Urinary bladder (tissue), 4 donors: ENCODE measurements around the gene TMEM63A. TPM values are rescaled to one million over a fixed set of nuclear protein-coding genes. Genes with fewer than 3 reads are reported as not detected.
"Not testable (repeated sequence)": the region's sequence is repeated elsewhere in the genome, so short reads cannot be mapped to it uniquely, and the experiment has no call there.

Experiments used
- DNase-seq: peaks from one replicate; pipeline ENCODE4 v3.0.0-alpha.2; 2015; ENCODE audit errors: extremely low spot score
- H3K27ac ChIP-seq: one replicate; pipeline ENCODE4 v1.5.1; 2013; ENCODE audit warnings: low read depth, mild to moderate bottlenecking, moderate library complexity
- H3K36me3 ChIP-seq: one replicate; pipeline ENCODE4 v1.6.1; 2013; ENCODE audit warnings: mild to moderate bottlenecking, moderate library complexity; ENCODE audit not compliant: insufficient read depth
- H3K4me1 ChIP-seq: one replicate; pipeline ENCODE4 v1.6.1; 2013; ENCODE audit warnings: mild to moderate bottlenecking, moderate library complexity; ENCODE audit not compliant: insufficient read depth
- H3K4me3 ChIP-seq: one replicate; pipeline ENCODE4 v1.5.1; 2013; ENCODE audit warnings: low read depth, low read length
- WGBS: extraction: QIAGEN DNeasy Blood & Tissue Kit; methylation state at CpG from one replicate; pipeline ENCODE4 v1.1.7; 2013; 5-methylcytosine and 5-hydroxymethylcytosine counted together
- polyA plus RNA-seq: library from polyadenylated mRNA; stranded (reverse); fragments of 200-250 nt; gene quantifications from one replicate; pipeline ENCODE4 v1.2.3, GENCODE V29; 2013
- total RNA-seq: library from RNA; depleted of rRNA; stranded (reverse); fragments of >200 nt; gene quantifications from one replicate; pipeline ENCODE4 v1.2.3, GENCODE V29; 2014
- donor health status: healthy with polysubstance abuse.
- donor health status: healthy.

The TMEM63A gene
- total and polyA plus RNA-seq, 2 donors = 28.1 to 53.7 TPM

DNA sequence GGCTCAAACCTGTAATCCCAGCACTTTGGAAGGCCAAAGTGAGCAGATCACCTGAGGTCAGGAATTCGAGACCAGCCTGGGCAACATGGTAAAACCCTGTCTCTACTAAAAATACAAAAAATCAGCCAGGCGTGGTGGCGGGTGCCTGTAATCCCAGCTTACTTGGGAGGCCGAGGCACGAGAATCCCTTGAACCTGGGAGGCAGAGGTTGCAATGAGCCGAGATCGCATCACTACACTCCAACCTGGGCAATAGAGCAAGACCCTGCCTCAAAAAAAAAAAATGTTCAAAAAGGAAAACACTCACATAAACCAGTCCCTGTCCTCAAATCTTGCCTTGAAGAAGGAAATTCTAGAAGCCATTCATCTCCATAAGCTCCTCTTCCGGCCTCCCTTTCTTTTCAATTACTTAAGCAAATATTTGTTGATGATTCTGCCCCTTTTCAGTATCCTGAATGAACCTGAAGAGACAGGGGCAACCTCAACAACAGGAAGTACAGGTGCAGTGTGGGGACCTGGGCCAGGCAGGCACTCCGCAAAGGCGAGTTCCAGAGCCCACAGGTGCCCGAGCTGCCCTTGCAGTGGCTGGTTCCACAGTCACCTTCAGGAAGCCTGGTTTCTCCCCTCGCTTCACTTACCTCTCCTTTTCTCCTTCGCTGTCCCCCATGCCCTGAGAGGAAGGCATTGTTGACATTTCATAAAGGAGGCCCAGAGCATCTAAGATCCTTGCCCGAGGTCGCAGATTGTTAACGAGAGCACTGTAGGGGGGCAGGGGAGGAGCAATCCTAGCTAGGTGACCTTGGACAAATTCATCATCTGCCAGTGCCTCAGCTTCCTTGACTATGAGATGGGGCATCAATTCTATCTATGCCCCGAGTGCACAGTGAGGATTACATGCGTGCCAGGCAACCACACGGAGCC, 15.7 kb upstream of the TMEM63A start:
- WGBS = 92% methylated on average over 19 of the region's 19 CpGs
- no peak overlapping the region for H3K27ac ChIP-seq
- no peak overlapping the region for H3K4me3 ChIP-seq
- DNase-seq = no peak
- H3K4me1 ChIP-seq = no peaks in the 10 kb centered on the region
- no peaks in the 10 kb centered on the region for H3K36me3 ChIP-seq

DNA sequence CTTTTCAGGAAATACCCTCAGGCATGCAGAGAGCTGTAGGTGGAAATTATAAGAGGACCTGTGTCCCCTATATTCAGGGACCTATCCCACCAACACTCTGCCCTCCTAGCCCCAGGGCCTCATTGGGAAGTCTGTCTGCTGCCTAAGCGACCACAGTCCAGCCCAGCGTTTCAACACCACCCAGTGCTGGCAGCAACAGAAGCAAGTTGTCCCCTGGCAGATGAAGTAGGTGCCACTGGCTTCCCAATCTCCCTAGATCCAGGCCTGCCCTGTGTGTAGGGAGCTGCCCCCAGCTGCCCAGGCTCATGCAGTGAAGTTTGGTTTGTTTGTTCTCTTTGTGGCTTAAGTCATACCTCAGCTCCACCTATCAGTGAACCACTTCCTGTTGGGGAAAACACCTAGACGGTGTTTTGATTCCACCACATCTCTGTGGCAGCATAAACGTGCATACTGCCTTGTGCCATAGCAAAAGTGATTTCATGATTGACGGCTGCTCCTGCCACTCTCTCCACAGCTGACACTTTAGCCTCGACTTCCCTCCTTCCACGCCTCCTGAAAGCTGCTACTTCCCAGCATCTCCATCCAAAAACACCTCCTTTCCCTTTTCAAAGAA, 14.9 kb upstream of the TMEM63A start:
- Histone ChIP-seq H3K4me3 (no peak overlapping the region), H3K36me3 (no peaks in the 10 kb centered on the region), H3K4me1 (no peaks in the 10 kb centered on the region), H3K27ac (no peak overlapping the region)
- no peak for DNase-seq
- 66% methylated on average over 7 of the region's 7 CpGs for WGBS

DNA sequence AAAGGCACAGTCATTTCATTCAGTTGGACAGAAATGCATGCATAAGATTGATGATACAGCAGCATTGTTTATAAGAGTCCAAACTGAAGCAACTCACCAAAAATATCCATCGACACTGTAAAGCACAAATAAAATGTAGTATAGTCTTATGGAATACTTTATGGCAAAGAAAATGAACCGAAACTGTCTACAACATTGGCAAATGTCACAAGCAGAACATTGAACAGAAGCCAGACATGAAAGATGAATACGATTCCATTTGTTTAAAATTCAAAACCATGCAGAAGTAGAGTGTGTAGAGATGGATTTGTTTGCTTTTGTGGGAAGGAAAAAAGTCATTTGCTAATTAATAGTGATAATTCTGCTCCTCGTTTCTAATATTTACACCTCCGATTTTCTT, 14.3 kb upstream of the TMEM63A start:
- WGBS = 69% methylated on average over 5 of the region's 5 CpGs
- no peak overlapping the region for H3K27ac ChIP-seq

DNA sequence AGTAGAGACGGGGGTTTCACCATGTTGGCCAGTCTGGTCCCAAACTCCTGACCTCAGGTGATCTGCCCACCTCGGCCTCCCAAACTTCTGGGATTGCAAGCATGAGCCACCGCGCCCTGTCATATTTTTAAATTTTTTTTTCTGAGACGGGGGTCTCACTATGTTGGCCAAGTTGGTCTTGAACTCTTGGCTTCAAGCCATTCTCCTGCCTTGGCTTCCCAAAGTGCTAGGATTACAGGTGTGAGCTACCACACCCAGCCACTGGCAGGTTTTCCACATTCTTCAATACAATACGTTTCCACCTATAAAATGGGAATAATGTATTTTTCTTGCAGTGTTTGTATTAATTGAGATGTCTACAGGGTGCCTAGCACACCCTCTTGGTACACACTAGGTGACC, 10.1 kb upstream of the TMEM63A start:
- Histone ChIP-seq H3K4me3 (no peak overlapping the region), H3K27ac (no peak overlapping the region), H3K4me1 (no peaks in the 10 kb centered on the region), H3K36me3 (no peaks in the 10 kb centered on the region)
- no peak for DNase-seq
- WGBS = 86% methylated on average over 6 of the region's 6 CpGs

More for the DNA sequence above, 14.3 kb upstream of the TMEM63A start:
- DNase-seq = no peak
- Histone ChIP-seq H3K4me1 (no peaks in the 10 kb centered on the region), H3K4me3 (no peak overlapping the region), H3K36me3 (no peaks in the 10 kb centered on the region)

DNA sequence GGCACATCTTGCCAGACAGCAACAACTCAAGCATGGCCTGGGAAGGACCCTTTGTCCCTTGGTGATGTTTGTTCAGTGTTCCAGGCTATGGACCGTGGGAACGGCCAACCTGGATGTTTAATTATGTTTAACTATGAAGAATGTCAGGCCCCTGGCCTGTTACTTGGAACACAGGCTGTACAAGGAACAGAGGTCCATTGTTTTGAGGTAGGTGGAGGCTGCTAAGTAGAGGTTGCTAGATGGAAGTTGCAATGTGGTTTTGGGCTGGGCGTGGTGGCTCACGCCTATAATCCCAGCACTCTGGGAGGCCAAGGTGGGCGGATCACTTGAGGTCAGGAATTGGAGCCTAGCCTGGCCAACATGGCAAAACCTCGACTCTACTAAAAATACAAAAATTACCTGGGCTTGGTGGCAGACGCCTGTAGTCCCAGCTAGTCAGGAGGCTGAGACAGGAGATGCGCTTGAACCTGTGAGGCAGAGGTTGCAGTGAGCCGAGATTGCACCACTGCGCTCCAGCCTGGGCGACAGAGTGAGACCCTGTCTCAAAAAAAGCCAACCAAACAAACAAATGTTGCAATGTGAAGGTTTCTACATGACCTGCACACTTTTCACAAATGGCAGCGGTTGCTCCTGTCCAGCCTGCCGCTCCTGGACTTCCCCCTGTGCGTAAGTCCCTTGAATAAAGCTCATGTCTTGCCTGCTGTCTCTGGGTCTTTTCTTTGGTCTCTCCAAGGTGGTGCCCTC, 9.2 kb upstream of the TMEM63A start:
- Histone ChIP-seq H3K36me3 (no peaks in the 10 kb centered on the region), H3K4me3 (no peak overlapping the region), H3K27ac (no peak overlapping the region), H3K4me1 (no peaks in the 10 kb centered on the region)
- no peak for DNase-seq
- 94% methylated on average over 14 of the region's 14 CpGs for WGBS

DNA sequence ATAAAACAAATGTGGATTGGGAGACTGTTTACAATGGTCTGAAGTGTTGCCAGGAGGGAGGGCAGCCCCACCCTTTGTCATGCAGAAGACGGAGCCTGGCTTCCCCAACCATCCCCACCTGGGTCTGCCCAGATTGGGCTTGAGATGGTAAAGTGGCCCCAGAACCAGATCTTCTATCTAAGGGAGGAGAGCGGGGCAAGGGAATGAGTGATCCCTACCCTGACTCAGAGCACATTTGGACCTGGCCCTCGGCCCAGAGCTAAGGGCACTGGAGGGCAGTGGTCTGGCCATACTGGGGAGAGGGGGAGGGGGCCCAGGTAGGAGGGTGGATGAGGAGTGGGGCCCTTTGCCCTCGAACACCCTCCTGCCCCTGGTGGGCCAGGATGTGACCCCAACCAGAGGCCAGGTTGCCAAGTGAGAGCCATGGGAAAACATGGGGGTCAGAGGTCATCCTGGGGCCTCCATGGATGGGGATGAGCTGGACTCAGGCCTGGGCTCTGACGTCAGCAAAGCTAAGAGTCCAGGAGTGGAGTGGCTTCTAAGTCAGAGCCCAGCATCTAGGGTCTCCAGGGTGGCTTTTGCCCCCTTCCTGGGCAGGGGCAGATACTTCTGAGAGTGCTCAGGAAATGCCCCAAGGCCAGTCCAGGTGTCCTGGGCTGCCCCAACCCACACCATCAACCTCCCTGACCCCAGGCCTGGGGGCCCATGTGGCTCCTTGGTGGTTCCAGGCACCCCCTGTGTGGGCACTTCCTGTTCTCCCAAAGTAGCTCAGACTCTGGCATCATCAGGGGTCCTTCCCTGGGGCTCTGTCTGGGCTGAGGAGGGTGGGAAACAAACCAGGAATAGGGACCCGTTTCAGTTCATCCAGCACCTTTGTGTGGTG, 8.4 kb upstream of the TMEM63A start:
- H3K36me3 ChIP-seq = no peaks in the 10 kb centered on the region
- no peak overlapping the region for H3K4me3 ChIP-seq
- 65% methylated on average over 6 of the region's 6 CpGs for WGBS
- no peaks in the 10 kb centered on the region for H3K4me1 ChIP-seq
- H3K27ac ChIP-seq = no peak overlapping the region
- no peak for DNase-seq

DNA sequence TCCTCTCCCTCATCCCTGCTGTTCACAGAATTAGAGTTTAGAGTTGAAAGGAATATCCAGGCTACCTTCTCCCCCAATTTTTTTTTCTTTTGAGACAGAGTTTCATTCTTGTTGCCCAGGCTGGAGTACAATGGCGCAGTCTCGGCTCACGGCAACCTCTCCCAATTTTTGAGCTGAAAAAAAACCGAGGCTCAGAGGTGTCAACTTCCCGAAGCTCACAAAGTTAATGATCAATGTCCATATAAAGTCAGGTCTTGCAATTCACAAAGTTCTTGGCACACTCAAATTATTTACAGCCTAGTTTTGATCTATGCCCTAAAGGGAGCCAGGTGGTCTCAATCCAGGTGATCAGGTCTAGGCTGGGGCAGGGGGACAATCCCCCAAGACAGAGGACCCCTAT, 7.6 kb upstream of the TMEM63A start:
- H3K27ac ChIP-seq = no peak overlapping the region
- H3K36me3 ChIP-seq = no peaks in the 10 kb centered on the region
- 84% methylated on average over 5 of the region's 5 CpGs for WGBS
- no peak for DNase-seq
- H3K4me1 ChIP-seq = no peaks in the 10 kb centered on the region
- no peak overlapping the region for H3K4me3 ChIP-seq

DNA sequence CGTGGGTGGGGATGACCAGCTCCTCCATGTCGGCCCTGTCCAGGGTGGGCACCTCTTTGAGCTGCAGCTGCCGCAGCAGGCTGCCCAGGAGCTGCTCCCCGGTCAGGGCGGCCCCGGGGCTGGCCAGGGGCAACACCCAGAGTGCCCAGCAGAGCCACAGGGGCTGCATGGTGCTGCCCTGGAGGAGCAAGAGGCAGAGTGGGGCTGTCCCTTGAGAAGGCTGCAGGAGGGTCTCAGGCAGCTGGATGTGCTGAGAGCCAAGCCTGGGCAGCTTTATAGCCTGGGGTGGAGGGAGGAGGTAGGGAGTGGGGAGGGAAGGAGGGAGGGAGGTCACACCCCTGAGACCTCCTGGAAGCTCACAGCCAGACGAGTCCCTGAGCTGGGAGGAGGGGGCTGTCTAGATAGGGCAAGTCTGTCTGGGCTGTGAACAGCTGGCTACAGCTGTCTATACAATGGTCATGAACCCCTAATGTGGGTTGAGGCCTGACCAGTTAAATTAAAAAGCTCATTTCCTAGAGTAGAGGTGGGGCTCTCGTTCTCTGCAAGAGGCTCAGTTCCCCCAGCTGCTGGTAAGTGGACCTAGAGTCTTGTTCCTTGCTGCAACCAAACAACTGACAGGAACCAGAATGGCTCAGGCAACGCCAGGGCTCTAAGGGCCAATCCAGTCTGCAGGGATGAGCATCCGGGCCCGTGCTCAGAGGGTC, 6.9 kb upstream of the TMEM63A start, which contains the start of gene LEFTY1:
TSS of gene LEFTY1 (minus strand) at position 249 of the 704 bp plus-strand sequence. CDS start at position 169, 80 bp downstream.
- WGBS = 67% methylated on average over 11 of the region's 11 CpGs
- no peak for DNase-seq
- Histone ChIP-seq H3K36me3 (no peaks in the 10 kb centered on the region), H3K27ac (no peak within 1 kb of the TSS), H3K4me3 (no peak within 1 kb of the TSS), H3K4me1 (no peaks in the 10 kb centered on the region)

DNA sequence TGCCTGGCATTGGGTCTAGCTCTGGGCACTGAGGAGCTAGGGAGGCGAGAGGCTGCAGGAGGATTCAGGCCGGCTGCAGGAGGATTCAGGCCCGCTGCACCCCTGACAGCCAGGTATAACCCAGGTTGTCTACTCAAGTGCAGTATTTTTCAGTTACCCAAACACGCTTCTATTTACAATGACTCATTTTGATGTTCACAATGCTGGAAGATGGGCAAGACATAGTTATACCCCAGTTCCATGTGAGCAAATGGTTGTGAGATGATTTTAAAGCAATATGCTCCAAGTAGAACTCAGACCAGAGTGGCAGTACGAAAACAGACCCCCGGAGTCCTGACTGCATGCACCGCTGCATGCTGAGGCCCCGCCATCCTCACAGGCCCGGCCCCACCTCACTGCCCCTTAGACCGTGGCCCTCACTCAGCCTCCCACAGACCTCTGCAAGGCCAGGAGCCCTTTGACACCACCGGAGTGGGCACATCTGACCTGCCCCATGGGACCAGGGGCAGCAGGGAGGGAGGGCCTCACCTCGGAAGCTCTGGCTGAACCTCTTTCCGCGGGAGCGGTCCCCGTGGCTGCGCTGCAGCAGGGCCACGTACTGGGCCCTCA, 6.2 kb upstream of the TMEM63A start:
- 84% methylated on average over 18 of the region's 18 CpGs for WGBS
- Histone ChIP-seq H3K36me3 (no peaks in the 10 kb centered on the region), H3K4me1 (no peaks in the 10 kb centered on the region), H3K27ac (no peak overlapping the region), H3K4me3 (no peak overlapping the region)
- DNase-seq = no peak

DNA sequence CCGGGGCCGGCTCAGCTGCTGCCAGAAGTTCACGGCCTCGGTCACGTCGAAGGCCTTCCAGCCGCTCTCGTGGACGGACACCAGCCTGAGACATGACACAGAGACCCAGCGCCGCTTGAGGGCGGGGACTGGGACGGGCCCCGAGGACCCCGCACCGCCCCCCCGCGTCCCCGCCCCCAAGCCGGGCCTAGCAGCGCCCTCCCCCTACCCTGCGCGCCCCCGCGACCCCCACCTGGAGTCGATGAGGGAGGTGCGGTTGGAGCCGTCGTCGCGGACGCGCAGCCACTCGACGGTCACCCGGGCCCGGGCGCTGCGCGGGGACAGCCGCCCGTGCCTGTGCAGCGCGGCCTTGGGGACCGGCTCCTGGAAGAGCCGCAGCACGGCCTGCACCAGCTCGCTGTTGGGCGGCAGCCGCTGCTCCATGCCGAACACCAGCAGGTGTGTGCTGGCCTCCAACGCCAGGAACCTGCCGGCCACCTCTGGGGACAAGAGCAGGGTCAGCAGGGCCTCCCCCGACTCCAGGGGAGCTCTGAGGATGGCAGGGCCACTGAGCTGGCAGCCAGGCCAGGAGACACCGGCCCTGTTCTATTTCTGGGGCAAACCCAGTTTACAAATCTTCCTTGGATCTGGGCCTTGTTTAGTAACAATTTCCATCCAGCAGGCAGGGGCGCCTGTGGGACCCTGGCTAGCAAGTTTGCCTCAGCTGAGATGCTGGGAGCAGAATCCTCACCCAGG, 5.5 kb upstream of the TMEM63A start:
- H3K36me3 ChIP-seq, DNase-seq, H3K4me3 ChIP-seq, H3K27ac ChIP-seq, H3K4me1 ChIP-seq: not testable (repeated sequence)
- 32% methylated on average over 43 of the region's 56 CpGs for WGBS

DNA sequence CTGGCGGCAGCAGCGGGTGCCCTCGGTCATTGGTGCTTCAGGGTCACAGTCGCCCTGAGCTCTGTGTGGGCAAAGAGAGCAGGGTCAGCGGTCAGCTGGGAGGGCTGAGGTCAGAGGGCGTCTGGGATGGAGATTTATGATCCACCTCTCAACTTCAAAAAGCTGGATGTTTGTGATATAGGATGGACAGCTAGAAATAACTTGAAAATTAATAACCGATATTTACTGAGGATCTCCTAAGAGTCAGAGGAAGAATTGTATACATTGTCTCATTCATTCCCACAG, 4.8 kb upstream of the TMEM63A start:
- 93% methylated on average over 7 of the region's 7 CpGs for WGBS
- Histone ChIP-seq H3K36me3 (no peaks in the 10 kb centered on the region), H3K27ac (no peak overlapping the region), H3K4me3 (no peak overlapping the region), H3K4me1 (no peaks in the 10 kb centered on the region)
- DNase-seq = no peak
